ENCODE measurements around the gene LMTK3.

The LMTK3 gene

GRCh38 chr19:48511800-48512503 lies at the start of gene LMTK3:
LMTK3 (minus strand) TSS chr19:48511835; CDS start chr19:48511576, 259 bp downstream.
- DNase-seq (ENCODE audit: low read depth, low spot score), result peak; percentile 76

- DNase-seq (ENCODE audit: low read depth, low spot score), result no peak
These were observed 49.8 kb upstream of the LMTK3 start for GRCh38 chr19:48561412-48561811.

GRCh38 chr19:48560095-48560530 lies 48.5 kb upstream of the LMTK3 start:
- DNase-seq (ENCODE audit: low read depth, low spot score), result no peak

GRCh38 chr19:48558018-48558684 lies 46.5 kb upstream of the LMTK3 start:
- DNase-seq (ENCODE audit: low read depth, low spot score), result peak; percentile 59

- DNase-seq (ENCODE audit: low read depth, low spot score), result no peak
These were observed 45.2 kb upstream of the LMTK3 start for GRCh38 chr19:48556825-48557224.

- DNase-seq (ENCODE audit: low read depth, low spot score), result peak; percentile 64
These were observed 44.5 kb upstream of the LMTK3 start for GRCh38 chr19:48556163-48556562.

- peak; percentile 37 for DNase-seq (ENCODE audit: low read depth, low spot score)
These were observed 42.9 kb upstream of the LMTK3 start for GRCh38 chr19:48554385-48555091.

- DNase-seq (ENCODE audit: low read depth, low spot score), result peak; percentile 29
These were observed 42.2 kb upstream of the LMTK3 start for GRCh38 chr19:48553676-48554384.

GRCh38 chr19:48552406-48553322 lies 41.0 kb upstream of the LMTK3 start:
- no peak for DNase-seq (ENCODE audit: low read depth, low spot score)

GRCh38 chr19:48551437-48552302 lies 40.0 kb upstream of the LMTK3 start, which contains the start of gene SULT2B1:
SULT2B1 (plus strand) TSS chr19:48552172; CDS start chr19:48552253, 81 bp downstream.
- DNase-seq (ENCODE audit: low read depth, low spot score), result no peak

GRCh38 chr19:48549380-48549779 lies 37.7 kb upstream of the LMTK3 start:
- no peak for DNase-seq (ENCODE audit: low read depth, low spot score)

GRCh38 chr19:48548253-48548911 lies 36.7 kb upstream of the LMTK3 start:
- no peak for DNase-seq (ENCODE audit: low read depth, low spot score)

GRCh38 chr19:48547722-48548121 lies 36.1 kb upstream of the LMTK3 start:
- DNase-seq (ENCODE audit: low read depth, low spot score), result no peak

GRCh38 chr19:48544856-48545750 lies 33.5 kb upstream of the LMTK3 start:
- DNase-seq (ENCODE audit: low read depth, low spot score), result no peak

- DNase-seq (ENCODE audit: low read depth, low spot score), result peak; percentile 15
These were observed 31.6 kb upstream of the LMTK3 start for GRCh38 chr19:48543121-48543710.

- no peak for DNase-seq (ENCODE audit: low read depth, low spot score)
These were observed 30.2 kb upstream of the LMTK3 start for GRCh38 chr19:48541813-48542212.

- DNase-seq (ENCODE audit: low read depth, low spot score), result no peak
These were observed 28.5 kb upstream of the LMTK3 start for GRCh38 chr19:48540110-48540509.

All from astrocyte of the hippocampus (primary cell).